CD14-positive monocyte (primary cell): ENCODE results near the gene MLH1. TPM values are rescaled to one million over a fixed set of nuclear protein-coding genes. Genes with fewer than 3 reads are reported as not detected.
A peak's percentile ranks its signal among the peaks of the same experiment; 100 is the strongest.
"Not testable (repeated sequence)": the region's sequence is repeated elsewhere in the genome, so short reads cannot be mapped to it uniquely, and the experiment has no call there.

Experiments
- DNase-seq, 3 donors: peaks; one replicate each; pipeline ENCODE4 v3.0.0-alpha.2; 2011 to 2022
- H2AFZ ChIP-seq: 2 replicates; pipeline ENCODE4 v1.6.0; 2012; ENCODE audit warnings: mild to moderate bottlenecking, low read depth, low read length, inconsistent platforms; ENCODE audit not compliant: insufficient read depth, poor library complexity, severe bottlenecking
- H3K27ac ChIP-seq, 2 donors: 1 replicate in 1 of 2; 2 replicates in 1 of 2; pipeline ENCODE4 v1.5.1; 2012 to 2013; ENCODE audit warnings: low read length in 2 of 2, control low read depth in 1 of 2, inconsistent platforms in 1 of 2, low read depth in 1 of 2, mild to moderate bottlenecking in 1 of 2
- H3K27me3 ChIP-seq, 2 donors: one replicate each; pipeline versions ENCODE4 v1.6.0 to v1.6.1; 2011 to 2013; ENCODE audit warnings: low read length in 2 of 2; ENCODE audit not compliant: control insufficient read depth in 2 of 2, insufficient read depth in 2 of 2
- H3K36me3 ChIP-seq, 2 donors: replicated peaks in 1 of 2; 1 replicate in 1 of 2; 2 replicates in 1 of 2; pipeline versions ENCODE4 v1.5.1 to v1.6.1; 2012 to 2013; ENCODE audit warnings: low read length in 2 of 2, control low read depth in 1 of 2, inconsistent platforms in 1 of 2, mild to moderate bottlenecking in 1 of 2; ENCODE audit not compliant: insufficient read depth in 2 of 2, control insufficient read depth in 1 of 2
- H3K4me1 ChIP-seq, 2 donors: 1 replicate in 1 of 2; 2 replicates in 1 of 2; pipeline versions ENCODE4 v1.5.1 to v1.6.1; 2012 to 2013; ENCODE audit warnings: low read length in 2 of 2, control low read depth in 1 of 2, inconsistent platforms in 1 of 2, mild to moderate bottlenecking in 1 of 2, moderate library complexity in 1 of 2; ENCODE audit not compliant: insufficient read depth in 2 of 2, control insufficient read depth in 1 of 2
- H3K4me2 ChIP-seq: replicated peaks from 2 replicates; pipeline ENCODE3; 2012; ENCODE audit warnings: low read length, moderate library complexity, mild to moderate bottlenecking; ENCODE audit not compliant: poor library complexity, severe bottlenecking; ENCODE audit errors: extremely low read depth
- H3K4me3 ChIP-seq, 3 experiments: fragments of 200-600 bp in 1 of 3; sonication (generic) in 1 of 3; replicated peaks in 1 of 3; 1 replicate in 2 of 3; 2 replicates in 1 of 3; pipeline ENCODE4 v1.5.1; 2011 to 2013; ENCODE audit warnings: low read length in 3 of 3, mild to moderate bottlenecking in 3 of 3, control low read depth in 2 of 3, low read depth in 2 of 3, inconsistent platforms in 1 of 3, moderate library complexity in 1 of 3
- H3K79me2 ChIP-seq: 2 replicates; pipeline ENCODE4 v1.6.0; 2012; ENCODE audit warnings: mild to moderate bottlenecking, control low read depth, inconsistent platforms, low read length, moderate library complexity; ENCODE audit not compliant: insufficient read depth
- H3K9ac ChIP-seq: 2 replicates; pipeline ENCODE4 v1.6.0; 2017; ENCODE audit warnings: low read length, mild to moderate bottlenecking; ENCODE audit not compliant: insufficient read depth, poor library complexity, severe bottlenecking
- H3K9me3 ChIP-seq, 2 donors: replicated peaks in 1 of 2; 1 replicate in 1 of 2; 2 replicates in 1 of 2; pipeline versions ENCODE4 v1.5.1 to v1.6.1; 2012 to 2013; ENCODE audit warnings: low read length in 2 of 2, control low read depth in 1 of 2; ENCODE audit not compliant: control insufficient read depth in 1 of 2, insufficient read depth in 1 of 2
- H4K20me1 ChIP-seq: 2 replicates; pipeline ENCODE4 v1.6.0; 2012; ENCODE audit warnings: mild to moderate bottlenecking, low read length, control low read depth, moderate library complexity; ENCODE audit not compliant: insufficient read depth
- H3K27ac Mint-ChIP-seq, 7 donors: one replicate each; pipeline ENCODE4 v1.8.0; 2020; ENCODE audit warnings: mild to moderate bottlenecking in 7 of 7, mixed read lengths in 7 of 7, moderate library complexity in 6 of 7, inconsistent platforms in 2 of 7
- H3K27me3 Mint-ChIP-seq, 3 donors: one replicate each; pipeline ENCODE4 v1.8.0; 2021 to 2022; ENCODE audit warnings: low read depth in 3 of 3, mild to moderate bottlenecking in 3 of 3, mixed read lengths in 3 of 3, moderate library complexity in 3 of 3, inconsistent platforms in 1 of 3
- H3K36me3 Mint-ChIP-seq, 2 donors: one replicate each; pipeline ENCODE4 v1.8.0; 2020; ENCODE audit warnings: mixed read lengths in 2 of 2, inconsistent platforms in 1 of 2, mild to moderate bottlenecking in 1 of 2
- H3K4me1 Mint-ChIP-seq: one replicate; pipeline ENCODE4 v1.8.0; 2020; ENCODE audit warnings: mild to moderate bottlenecking, mixed read lengths
- H3K4me3 Mint-ChIP-seq, 2 donors: one replicate each; pipeline ENCODE4 v1.8.0; 2020; ENCODE audit warnings: mild to moderate bottlenecking in 2 of 2, mixed read lengths in 2 of 2, moderate library complexity in 1 of 2
- H3K9me3 Mint-ChIP-seq, 7 donors: one replicate each; pipeline ENCODE4 v1.8.0; 2020 to 2022; ENCODE audit warnings: mixed read lengths in 7 of 7, mild to moderate bottlenecking in 6 of 7, moderate library complexity in 6 of 7, inconsistent platforms in 2 of 7
- WGBS: methylation state at CpG from one replicate; pipeline ENCODE4 v1.1.5; 2013; ENCODE audit warnings: missing lambda C conversion rate; ENCODE audit not compliant: insufficient coverage; 5-methylcytosine and 5-hydroxymethylcytosine counted together
- intact Hi-C, 2 donors: fragments of 100-400 bp; cut with micrococcal nuclease; formaldehyde crosslinking; loops; one replicate each; pipeline versions ENCODE4 v1.15.0 to v1.15.1; 2023
- polyA plus RNA-seq, 3 donors: library from polyadenylated mRNA; depleted of rRNA in 1 of 3; unstranded in 2 of 3; stranded (reverse) in 1 of 3; fragments of 300-500 nt in 2 of 3; fragments of >200 nt in 1 of 3; fragmentation: Illumina TruSeq in 2 of 3; gene quantifications; 1 replicate in 2 of 3; 2 replicates in 1 of 3; pipeline ENCODE4 v1.2.3, GENCODE V29; 2012 to 2021
- TF ChIP-seq, protein P1 (sequence below): fragments of 200-600 bp; IDR thresholded peaks from one replicate; pipeline ENCODE4 v1.8.0; 2022; ENCODE audit warnings: antibody characterized with exemption, mild to moderate bottlenecking

The MLH1 gene
- polyA plus RNA-seq, 3 donors, result 13.7 to 19.7 (median 18.5) TPM

DNA sequence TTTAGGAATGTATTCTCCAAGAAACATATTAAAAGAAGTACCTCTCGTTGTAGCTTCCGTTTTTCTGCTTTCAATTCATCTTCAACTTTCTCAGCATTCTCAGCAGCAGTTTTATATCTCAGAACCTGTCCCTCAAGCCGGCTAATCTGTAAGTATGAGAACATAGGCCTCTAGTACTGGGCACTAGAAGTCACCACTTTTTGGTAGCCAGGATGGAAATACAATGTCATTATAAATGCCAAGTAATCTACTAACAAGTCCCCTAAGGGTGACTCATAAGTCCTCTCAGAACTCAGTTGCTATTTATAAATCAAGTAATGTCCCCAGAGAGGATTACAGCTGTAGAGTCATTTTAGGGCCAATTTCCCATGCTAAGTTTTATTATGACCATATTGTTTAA lies 61.1 kb downstream of the MLH1 start:
- peaks cover 3% of the 10 kb centered on the region for H3K4me1 Mint-ChIP-seq
- DNase-seq, result no peak
- Histone ChIP-seq H3K79me2 (no peaks in the 10 kb centered on the region), H3K4me2 (no peak overlapping the region), H3K36me3 (peaks cover 88 to 99% of the 10 kb centered on the region in 2 donors), H3K9me3 (no peaks in the 10 kb centered on the region), H4K20me1 (no peaks in the 10 kb centered on the region), H3K4me3 (no peak overlapping the region), H3K27me3 (no peaks in the 10 kb centered on the region), H3K27ac (peak overlapping the region in 1 of 2 donors; percentile 37), H2AFZ (no peak overlapping the region), H3K4me1 (no peaks in the 10 kb centered on the region), H3K9ac (no peak overlapping the region)
- no peaks in the 10 kb centered on the region for H3K9me3 Mint-ChIP-seq
- H3K4me3 Mint-ChIP-seq, result no peak overlapping the region
- TF ChIP-seq, protein P1, sequence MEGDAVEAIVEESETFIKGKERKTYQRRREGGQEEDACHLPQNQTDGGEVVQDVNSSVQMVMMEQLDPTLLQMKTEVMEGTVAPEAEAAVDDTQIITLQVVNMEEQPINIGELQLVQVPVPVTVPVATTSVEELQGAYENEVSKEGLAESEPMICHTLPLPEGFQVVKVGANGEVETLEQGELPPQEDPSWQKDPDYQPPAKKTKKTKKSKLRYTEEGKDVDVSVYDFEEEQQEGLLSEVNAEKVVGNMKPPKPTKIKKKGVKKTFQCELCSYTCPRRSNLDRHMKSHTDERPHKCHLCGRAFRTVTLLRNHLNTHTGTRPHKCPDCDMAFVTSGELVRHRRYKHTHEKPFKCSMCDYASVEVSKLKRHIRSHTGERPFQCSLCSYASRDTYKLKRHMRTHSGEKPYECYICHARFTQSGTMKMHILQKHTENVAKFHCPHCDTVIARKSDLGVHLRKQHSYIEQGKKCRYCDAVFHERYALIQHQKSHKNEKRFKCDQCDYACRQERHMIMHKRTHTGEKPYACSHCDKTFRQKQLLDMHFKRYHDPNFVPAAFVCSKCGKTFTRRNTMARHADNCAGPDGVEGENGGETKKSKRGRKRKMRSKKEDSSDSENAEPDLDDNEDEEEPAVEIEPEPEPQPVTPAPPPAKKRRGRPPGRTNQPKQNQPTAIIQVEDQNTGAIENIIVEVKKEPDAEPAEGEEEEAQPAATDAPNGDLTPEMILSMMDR, result no peak
- peaks cover 79 to 96% of the 10 kb centered on the region in 2 donors for H3K36me3 Mint-ChIP-seq
- peaks cover 0 to 2% (median 0%) of the 10 kb centered on the region in 3 donors for H3K27me3 Mint-ChIP-seq
- intact Hi-C loops, result no loop called here
- WGBS, result 100% methylated on average over 1 of the region's 3 CpGs
- H3K27ac Mint-ChIP-seq, result peak overlapping the region in 3 of 7 donors; percentile 21 to 69 (median 37)

DNA sequence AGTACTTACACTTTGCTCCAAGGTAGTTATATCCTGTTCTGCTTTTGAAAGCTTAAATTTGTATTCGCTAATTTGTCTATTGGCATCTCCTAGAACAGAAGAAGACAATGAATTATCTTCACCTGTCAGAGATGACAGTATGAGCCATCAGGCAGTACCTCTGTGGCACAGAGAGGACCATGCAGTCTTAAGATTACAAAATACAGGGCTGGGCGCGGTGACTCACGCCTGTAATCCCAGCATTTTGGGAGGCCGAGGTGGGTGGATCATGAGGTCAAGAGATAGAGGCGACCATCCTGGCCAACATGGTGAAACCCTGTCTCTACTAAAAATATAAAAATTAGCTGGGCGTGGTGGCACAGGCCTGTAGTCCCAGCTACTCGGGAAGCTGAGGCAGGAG lies 61.8 kb downstream of the MLH1 start:
- H3K27me3 ChIP-seq, H3K27me3 Mint-ChIP-seq, H3K4me3 Mint-ChIP-seq, H3K9me3 Mint-ChIP-seq, H3K9ac ChIP-seq, intact Hi-C loops, H3K4me2 ChIP-seq, DNase-seq, H3K4me1 Mint-ChIP-seq, H2AFZ ChIP-seq, H4K20me1 ChIP-seq, H3K79me2 ChIP-seq, H3K9me3 ChIP-seq, H3K4me1 ChIP-seq, H3K4me3 ChIP-seq: not testable (repeated sequence)
- peak overlapping the region in 1 of 2 donors; percentile 37 for H3K27ac ChIP-seq
- peaks cover 76 to 95% of the 10 kb centered on the region in 2 donors for H3K36me3 Mint-ChIP-seq
- peaks cover 81 to 97% of the 10 kb centered on the region in 2 donors for H3K36me3 ChIP-seq
- 100% methylated on average over 3 of the region's 8 CpGs for WGBS
- H3K27ac Mint-ChIP-seq, result peak overlapping the region in 3 of 7 donors; percentile 60 to 67 (median 63)
